ENCODE data around the gene CCNB1IP1. TPM values are rescaled to one million over a fixed set of nuclear protein-coding genes. Genes with fewer than 3 reads are reported as not detected.

Gene CCNB1IP1
- total and polyA plus RNA-seq, 2 experiments from 2014 or later = 13.5 to 52.0 TPM

DNA sequence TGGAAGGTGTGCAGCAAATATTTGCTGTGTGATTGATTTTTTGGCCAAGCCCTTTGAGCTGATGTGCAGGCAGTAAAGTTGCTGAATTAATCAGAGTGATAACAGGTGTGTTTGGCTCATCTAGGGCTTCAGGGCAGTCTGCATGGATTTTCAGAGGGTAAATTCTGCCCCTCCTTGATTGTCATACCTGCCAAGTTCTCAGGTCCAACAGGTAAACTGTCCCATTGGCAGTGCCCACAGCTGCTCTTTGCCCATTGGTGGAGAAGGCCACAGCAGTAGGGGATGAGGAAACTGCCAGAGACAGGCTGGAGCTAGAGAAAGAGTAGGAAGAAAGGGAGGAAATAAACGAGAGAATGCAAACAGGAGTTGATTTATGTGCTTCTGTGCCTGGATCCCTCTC lies 46.7 kb upstream of the CCNB1IP1 start:
- in situ Hi-C loops (cut with MboI) = no loop called here
- no peak overlapping the region for H2AFZ ChIP-seq
- peaks cover 29% of the 10 kb centered on the region for H3K36me3 ChIP-seq (ENCODE audit: low read depth)
- 41 to 50% methylated on average over 1 of the region's 1 CpG for WGBS, 2 experiments (ENCODE audit: low coverage in 1 of 2, low lambda C conversion rate in 2 of 2, missing lambda C conversion rate in 2 of 2)
- H3K9me2 ChIP-seq (ENCODE audit: insufficient read depth) = no peaks in the 10 kb centered on the region
- no peak for DNase-seq
- no peaks in the 10 kb centered on the region for H4K20me1 ChIP-seq (ENCODE audit: insufficient read depth)
- no peak overlapping the region for H3K9ac ChIP-seq
- no peaks in the 10 kb centered on the region for H3K9me3 ChIP-seq (ENCODE audit: low read depth)
- no peak overlapping the region for H3K4me3 ChIP-seq
- no peak overlapping the region for H3K27ac ChIP-seq
- no peak overlapping the region for H3K4me2 ChIP-seq (ENCODE audit: unreplicated experiment)
- no peaks in the 10 kb centered on the region for H3K4me1 ChIP-seq (ENCODE audit: insufficient read depth)
- H3K27me3 ChIP-seq (replicated peaks; ENCODE audit: insufficient read depth) = no peaks in the 10 kb centered on the region
- no peaks in the 10 kb centered on the region for H3K79me2 ChIP-seq (ENCODE audit: insufficient read depth)
- H3F3A ChIP-seq (ENCODE audit: insufficient read depth) = no peaks in the 10 kb centered on the region
- TF ChIP-seq EZH2 (IDR thresholded peaks at IDR 0.05; ENCODE audit: insufficient read depth, poor library complexity, severe bottlenecking) (no peak), EZH2phosphoT487 (IDR thresholded peaks at IDR 0.05; ENCODE audit: insufficient read depth, low read depth) (no peak)

DNA sequence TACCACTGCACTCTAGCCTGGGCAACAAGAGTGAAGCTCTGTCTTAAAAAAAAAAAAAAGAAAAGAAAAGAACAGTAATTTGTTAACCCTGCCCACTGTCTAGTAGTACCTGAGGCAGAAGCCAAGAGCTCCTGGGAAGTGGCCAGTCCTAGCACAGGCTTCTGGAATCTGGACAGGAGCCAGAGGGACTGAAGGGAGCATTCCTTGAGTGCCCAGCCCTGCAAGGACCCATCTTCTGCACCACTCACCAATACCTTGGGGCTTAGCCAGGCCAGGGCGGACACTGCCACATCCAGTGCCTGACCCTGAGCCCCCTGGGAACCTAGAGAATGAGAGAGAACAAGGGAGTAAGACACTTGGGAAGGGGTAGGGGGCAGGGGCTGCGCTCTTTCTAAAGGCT lies 44.1 kb upstream of the CCNB1IP1 start:
- in situ Hi-C loops (cut with MboI) = no loop called here
- H3K27ac ChIP-seq = no peak overlapping the region
- H2AFZ ChIP-seq = no peak overlapping the region
- TF ChIP-seq EZH2phosphoT487 (IDR thresholded peaks at IDR 0.05; ENCODE audit: insufficient read depth, low read depth) (no peak), EZH2 (IDR thresholded peaks at IDR 0.05; ENCODE audit: insufficient read depth, poor library complexity, severe bottlenecking) (no peak)
- no peak overlapping the region for H3K4me3 ChIP-seq
- H3K79me2 ChIP-seq (ENCODE audit: insufficient read depth) = no peaks in the 10 kb centered on the region
- no peaks in the 10 kb centered on the region for H3F3A ChIP-seq (ENCODE audit: insufficient read depth)
- no peak overlapping the region for H3K4me2 ChIP-seq (ENCODE audit: unreplicated experiment)
- no peaks in the 10 kb centered on the region for H3K9me3 ChIP-seq (ENCODE audit: low read depth)
- no peaks in the 10 kb centered on the region for H3K4me1 ChIP-seq (ENCODE audit: insufficient read depth)
- H3K9me2 ChIP-seq (ENCODE audit: insufficient read depth) = no peaks in the 10 kb centered on the region
- H3K9ac ChIP-seq = no peak overlapping the region
- H3K36me3 ChIP-seq (ENCODE audit: low read depth) = peaks cover 43% of the 10 kb centered on the region
- 100% methylated on average over 2 of the region's 2 CpGs for WGBS, 2 experiments (ENCODE audit: low coverage in 1 of 2, low lambda C conversion rate in 2 of 2, missing lambda C conversion rate in 2 of 2)
- no peaks in the 10 kb centered on the region for H3K27me3 ChIP-seq (replicated peaks; ENCODE audit: insufficient read depth)
- H4K20me1 ChIP-seq (ENCODE audit: insufficient read depth) = no peaks in the 10 kb centered on the region
- peak; percentile 5 for DNase-seq

DNA sequence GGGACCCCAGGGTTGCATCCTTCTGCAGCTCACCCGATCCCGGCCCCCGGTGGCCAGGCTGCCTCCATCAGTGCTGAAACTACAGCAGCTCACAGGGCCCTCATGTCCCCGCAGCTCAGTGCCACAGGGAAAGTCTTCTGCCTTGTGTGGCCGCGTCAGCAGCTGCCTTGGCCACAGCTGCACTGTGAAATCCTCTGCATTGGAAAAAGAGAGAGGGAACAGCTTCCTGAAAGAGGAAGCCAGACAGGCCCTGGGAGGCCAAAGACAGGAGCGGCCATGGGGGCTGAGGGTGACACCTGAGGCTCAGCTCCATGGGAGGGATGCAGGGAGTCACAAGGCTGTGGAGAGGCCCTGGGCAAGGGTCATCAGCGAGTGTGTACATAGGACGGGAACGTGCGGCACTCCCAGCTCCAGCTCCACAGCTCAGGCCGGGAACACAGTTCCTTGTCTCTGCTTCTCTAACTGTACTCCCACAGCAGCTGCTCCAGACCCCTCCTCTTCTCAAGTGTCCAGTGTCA lies 43.1 kb upstream of the CCNB1IP1 start:
- WGBS, 2 experiments (ENCODE audit: low coverage in 1 of 2, low lambda C conversion rate in 2 of 2, missing lambda C conversion rate in 2 of 2) = 91 to 92% methylated on average over 11 to 12 of the region's 12 CpGs
- H3K36me3 ChIP-seq (ENCODE audit: low read depth) = peaks cover 46% of the 10 kb centered on the region
- no peak overlapping the region for H3K27ac ChIP-seq

DNA sequence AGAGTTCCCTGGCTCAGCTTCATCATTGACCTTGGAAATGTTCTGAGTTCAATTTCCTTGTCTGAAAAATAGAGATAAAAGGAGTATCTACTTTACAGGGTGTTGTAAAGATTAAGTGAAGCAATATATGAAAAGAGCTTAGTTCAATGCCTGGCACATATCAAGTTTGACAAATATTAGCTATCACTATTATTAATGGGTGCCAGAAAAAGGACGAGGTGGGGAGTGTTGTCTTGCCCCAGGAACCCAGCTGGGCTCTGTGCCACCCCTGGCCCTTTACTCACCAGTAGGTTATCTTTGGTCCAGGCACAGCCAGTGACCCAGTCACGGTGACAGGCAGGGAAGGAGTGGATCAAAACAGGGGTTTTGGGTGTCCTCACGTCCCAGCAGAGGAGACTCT lies 42.4 kb upstream of the CCNB1IP1 start:
- no peak overlapping the region for H3K4me3 ChIP-seq
- H3F3A ChIP-seq (ENCODE audit: insufficient read depth) = no peaks in the 10 kb centered on the region
- H3K4me2 ChIP-seq (ENCODE audit: unreplicated experiment) = no peak overlapping the region
- no peaks in the 10 kb centered on the region for H3K27me3 ChIP-seq (replicated peaks; ENCODE audit: insufficient read depth)
- peaks cover 53% of the 10 kb centered on the region for H3K36me3 ChIP-seq (ENCODE audit: low read depth)
- no peak overlapping the region for H3K9ac ChIP-seq
- H3K9me3 ChIP-seq (ENCODE audit: low read depth) = no peaks in the 10 kb centered on the region
- no peaks in the 10 kb centered on the region for H3K79me2 ChIP-seq (ENCODE audit: insufficient read depth)
- TF ChIP-seq EZH2phosphoT487 (IDR thresholded peaks at IDR 0.05; ENCODE audit: insufficient read depth, low read depth) = no peak
- no peak for TF ChIP-seq EZH2 (IDR thresholded peaks at IDR 0.05; ENCODE audit: insufficient read depth, poor library complexity, severe bottlenecking)
- no peaks in the 10 kb centered on the region for H4K20me1 ChIP-seq (ENCODE audit: insufficient read depth)
- H3K4me1 ChIP-seq (ENCODE audit: insufficient read depth) = no peaks in the 10 kb centered on the region
- in situ Hi-C loops (cut with MboI) = no loop called here
- no peak overlapping the region for H3K27ac ChIP-seq
- WGBS, 2 experiments (ENCODE audit: low coverage in 1 of 2, low lambda C conversion rate in 2 of 2, missing lambda C conversion rate in 2 of 2) = 75 to 82% methylated on average over 3 of the region's 3 CpGs
- H2AFZ ChIP-seq = no peak overlapping the region
- DNase-seq = no peak
- no peaks in the 10 kb centered on the region for H3K9me2 ChIP-seq (ENCODE audit: insufficient read depth)

More for the DNA sequence above, 43.1 kb upstream of the CCNB1IP1 start:
- DNase-seq = no peak
- Histone ChIP-seq H3K9me3 (ENCODE audit: low read depth) (no peaks in the 10 kb centered on the region), H3K4me3 (no peak overlapping the region), H3K9ac (no peak overlapping the region), H3K4me2 (ENCODE audit: unreplicated experiment) (no peak overlapping the region), H3K9me2 (ENCODE audit: insufficient read depth) (no peaks in the 10 kb centered on the region), H3F3A (ENCODE audit: insufficient read depth) (no peaks in the 10 kb centered on the region), H3K27me3 (replicated peaks; ENCODE audit: insufficient read depth) (no peaks in the 10 kb centered on the region), H3K79me2 (ENCODE audit: insufficient read depth) (no peaks in the 10 kb centered on the region), H4K20me1 (ENCODE audit: insufficient read depth) (no peaks in the 10 kb centered on the region), H3K4me1 (ENCODE audit: insufficient read depth) (no peaks in the 10 kb centered on the region), H2AFZ (no peak overlapping the region)
- in situ Hi-C loops (cut with MboI) = no loop called here
- no peak for TF ChIP-seq EZH2phosphoT487 (IDR thresholded peaks at IDR 0.05; ENCODE audit: insufficient read depth, low read depth)
- no peak for TF ChIP-seq EZH2 (IDR thresholded peaks at IDR 0.05; ENCODE audit: insufficient read depth, poor library complexity, severe bottlenecking)

DNA sequence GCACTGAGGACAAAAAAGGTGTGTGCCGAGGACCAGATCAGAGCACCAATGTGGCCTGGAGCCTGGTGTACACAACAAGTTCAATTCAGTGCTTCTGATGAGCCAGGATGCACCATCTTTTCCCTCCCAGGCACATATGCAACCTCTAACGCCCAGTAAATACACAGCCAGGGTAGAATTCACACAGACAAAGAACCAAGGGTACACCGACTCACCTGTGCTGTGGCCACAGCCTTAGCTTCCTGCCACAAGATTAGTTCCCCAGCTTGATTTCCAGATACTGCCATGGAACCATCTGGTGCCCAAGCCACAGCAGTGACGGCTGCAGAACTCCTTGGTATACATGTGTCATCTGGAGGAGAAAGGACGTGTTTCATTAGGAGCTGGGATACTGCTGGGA lies 39.7 kb upstream of the CCNB1IP1 start:
- H3K27me3 ChIP-seq (replicated peaks; ENCODE audit: insufficient read depth) = no peaks in the 10 kb centered on the region
- 99 to 100% methylated on average over 5 of the region's 5 CpGs for WGBS, 2 experiments (ENCODE audit: low coverage in 1 of 2, low lambda C conversion rate in 2 of 2, missing lambda C conversion rate in 2 of 2)
- in situ Hi-C loops (cut with MboI) = no loop called here

More for the DNA sequence above, 39.7 kb upstream of the CCNB1IP1 start:
- TF ChIP-seq EZH2 (IDR thresholded peaks at IDR 0.05; ENCODE audit: insufficient read depth, poor library complexity, severe bottlenecking) = no peak
- no peak for TF ChIP-seq EZH2phosphoT487 (IDR thresholded peaks at IDR 0.05; ENCODE audit: insufficient read depth, low read depth)
- no peaks in the 10 kb centered on the region for H3F3A ChIP-seq (ENCODE audit: insufficient read depth)
- H3K79me2 ChIP-seq (ENCODE audit: insufficient read depth) = no peaks in the 10 kb centered on the region
- DNase-seq = no peak
- no peak overlapping the region for H3K4me2 ChIP-seq (ENCODE audit: unreplicated experiment)
- H3K4me1 ChIP-seq (ENCODE audit: insufficient read depth) = no peaks in the 10 kb centered on the region
- no peak overlapping the region for H2AFZ ChIP-seq
- no peaks in the 10 kb centered on the region for H3K9me3 ChIP-seq (ENCODE audit: low read depth)
- no peak overlapping the region for H3K9ac ChIP-seq
- H3K9me2 ChIP-seq (ENCODE audit: insufficient read depth) = no peaks in the 10 kb centered on the region
- H3K4me3 ChIP-seq = no peak overlapping the region
- peaks cover 67% of the 10 kb centered on the region; the same call in 1 of the 2 replicates for H3K36me3 ChIP-seq (ENCODE audit: low read depth)
- no peaks in the 10 kb centered on the region for H4K20me1 ChIP-seq (ENCODE audit: insufficient read depth)
- no peak overlapping the region for H3K27ac ChIP-seq
